ENCODE data around the gene SH3YL1. TPM values are rescaled to one million over a fixed set of nuclear protein-coding genes. Genes with fewer than 3 reads are reported as not detected.

The SH3YL1 gene
- total and polyA plus RNA-seq, 7 donors: 17.4 to 119 (median 33.5) TPM

DNA sequence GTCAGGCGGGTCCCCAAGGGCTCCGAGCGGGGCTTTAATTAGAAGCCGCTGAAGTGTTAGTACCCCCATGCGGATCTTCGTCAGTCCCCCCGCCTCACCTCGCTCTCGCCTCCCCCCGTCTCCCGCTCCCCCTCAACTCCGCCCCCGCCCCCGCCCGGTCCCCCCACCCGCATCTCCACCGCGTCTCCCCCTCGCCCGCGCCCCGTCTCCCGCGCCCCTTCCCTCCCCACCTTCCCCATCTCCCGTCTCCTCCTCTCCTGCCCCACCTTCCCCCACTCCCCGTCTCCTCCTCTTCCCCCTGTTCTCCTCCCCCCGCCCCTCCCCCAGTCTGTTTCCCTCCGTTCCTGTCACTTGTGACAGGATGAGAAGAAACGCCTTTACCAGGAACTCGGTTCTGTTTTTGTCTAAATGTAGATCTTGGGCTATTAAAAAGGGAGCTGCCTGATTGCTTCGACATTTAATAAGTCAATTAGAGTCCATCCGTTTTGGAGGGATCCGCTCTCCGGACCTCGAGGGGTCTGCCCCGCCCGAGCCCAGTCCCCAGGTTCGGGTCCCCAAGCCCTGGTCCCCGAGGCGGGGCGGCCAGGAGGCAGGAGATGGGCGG lies 25.0 kb upstream of the SH3YL1 start:
- H3K4me1 ChIP-seq: peaks cover 0 to 34% (median 32%) of the 10 kb centered on the region in 4 donors
- 2 to 3% methylated on average over 42 of the region's 42 CpGs for WGBS, 2 donors
- H3K9me3 ChIP-seq: no peaks in the 10 kb centered on the region
- no peak overlapping the region for H3K27ac ChIP-seq
- peaks cover 16 to 58% (median 29%) of the 10 kb centered on the region in 3 donors for H3K27me3 ChIP-seq
- DNase-seq: no peak
- intact Hi-C loops (cut with DNase I): loop anchor here (5.0 kb wide), 1 partner anchor 42 kb away; no protein-coding TSS in a partner anchor
- TF ChIP-seq POLR2A (IDR thresholded peaks at IDR 0.05) (no peak), CTCF (IDR thresholded peaks at IDR 0.05) (no peak), POLR2AphosphoS5 (IDR thresholded peaks at IDR 0.05) (no peak), EP300 (IDR thresholded peaks at IDR 0.05) (no peak)
- peak overlapping the region in 3 of 4 donors; percentile 43 to 53 (median 51) for H3K4me3 ChIP-seq
- no peaks in the 10 kb centered on the region for H3K36me3 ChIP-seq

GRCh38 chr2:287911-288757 lies 24.3 kb upstream of the SH3YL1 start, which contains the start of gene ALKAL2:
Gene ALKAL2, minus strand, starts transcription at chr2:288091. Its CDS starts 256 bp downstream, at chr2:287835.
- H3K4me3 ChIP-seq: peak within 1 kb of the TSS; percentile 10 to 51 (median 43)
- peaks cover 0 to 34% (median 32%) of the 10 kb centered on the region in 4 donors for H3K4me1 ChIP-seq
- peaks cover 16 to 58% (median 29%) of the 10 kb centered on the region in 3 donors for H3K27me3 ChIP-seq
- H3K27ac ChIP-seq: no peak within 1 kb of the TSS
- 1% methylated on average over 127 to 128 of the region's 128 CpGs for WGBS, 2 donors
- TF ChIP-seq POLR2A (IDR thresholded peaks at IDR 0.05) (no peak), EP300 (IDR thresholded peaks at IDR 0.05) (no peak), POLR2AphosphoS5 (IDR thresholded peaks at IDR 0.05) (no peak), CTCF (IDR thresholded peaks at IDR 0.05) (no peak)
- no peak for DNase-seq
- H3K9me3 ChIP-seq: no peaks in the 10 kb centered on the region
- intact Hi-C loops (cut with DNase I): loop anchor here (5.0 kb wide), 1 partner anchor 41 kb away; no protein-coding TSS in a partner anchor
- H3K36me3 ChIP-seq: peaks cover 0 to 2% (median 0%) of the 10 kb centered on the region in 4 donors

DNA sequence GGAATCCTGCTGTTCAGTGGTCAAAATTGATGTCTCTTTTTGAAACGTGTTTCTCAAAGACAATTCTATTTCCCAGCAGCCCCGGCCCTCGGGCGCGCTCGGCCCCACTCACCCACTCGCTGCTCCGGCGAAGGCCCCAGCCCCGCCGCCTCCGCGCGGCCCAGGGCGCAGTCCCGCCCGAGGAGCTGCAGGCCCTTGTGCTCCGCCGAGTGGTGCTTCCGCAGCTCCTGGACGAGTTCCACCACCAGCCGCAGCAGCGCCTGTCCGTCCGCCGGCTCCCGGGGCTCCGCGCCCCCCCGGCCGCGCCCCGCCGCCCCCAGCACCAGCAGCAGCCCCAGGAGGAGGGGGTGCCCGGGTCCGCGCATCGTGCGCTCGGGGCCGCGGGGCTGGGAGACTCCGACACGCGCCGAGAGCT lies 23.6 kb upstream of the SH3YL1 start:
- no peak for TF ChIP-seq EP300 (IDR thresholded peaks at IDR 0.05)
- TF ChIP-seq POLR2AphosphoS5 (IDR thresholded peaks at IDR 0.05): no peak
- TF ChIP-seq CTCF (IDR thresholded peaks at IDR 0.05): no peak
- no peak for TF ChIP-seq POLR2A (IDR thresholded peaks at IDR 0.05)
- H3K4me1 ChIP-seq: peaks cover 0 to 34% (median 32%) of the 10 kb centered on the region in 4 donors
- H3K27me3 ChIP-seq: peaks cover 16 to 54% (median 29%) of the 10 kb centered on the region in 3 donors
- H3K9me3 ChIP-seq: no peaks in the 10 kb centered on the region
- peaks cover 0 to 9% (median 0%) of the 10 kb centered on the region in 4 donors for H3K36me3 ChIP-seq
- 1 to 2% methylated on average over 46 of the region's 46 CpGs for WGBS, 2 donors
- DNase-seq: no peak
- H3K27ac ChIP-seq: no peak overlapping the region
- intact Hi-C loops (cut with DNase I): loop anchor here (5.0 kb wide), 1 partner anchor 40 kb away; no protein-coding TSS in a partner anchor
- peak overlapping the region; percentile 10 to 51 (median 43) for H3K4me3 ChIP-seq

- Histone ChIP-seq H3K4me3 (peak overlapping the region in 3 of 4 donors; percentile 35 to 51 (median 51)), H3K36me3 (peaks cover 0 to 15% (median 2%) of the 10 kb centered on the region in 4 donors), H3K27ac (no peak overlapping the region), H3K4me1 (peaks cover 0 to 34% (median 32%) of the 10 kb centered on the region in 4 donors), H3K9me3 (no peaks in the 10 kb centered on the region), H3K27me3 (peaks cover 16 to 54% (median 29%) of the 10 kb centered on the region in 3 donors)
- WGBS, 2 donors: 30 to 37% methylated on average over 20 of the region's 20 CpGs
- no peak for DNase-seq
- intact Hi-C loops (cut with DNase I): loop anchor here (5.0 kb wide), 1 partner anchor 40 kb away; no protein-coding TSS in a partner anchor
- TF ChIP-seq CTCF (IDR thresholded peaks at IDR 0.05): no peak
- no peak for TF ChIP-seq POLR2AphosphoS5 (IDR thresholded peaks at IDR 0.05)
- no peak for TF ChIP-seq POLR2A (IDR thresholded peaks at IDR 0.05)
- no peak for TF ChIP-seq EP300 (IDR thresholded peaks at IDR 0.05)
Observed at GRCh38 chr2:286774-287392, 23.1 kb upstream of the SH3YL1 start.
